HTERT RPE-1 (cell line): ENCODE data around the gene PGLYRP1.

Experiments used
- in situ Hi-C: fragments of 300-500 bp; cut with MboI; formaldehyde crosslinking; loops from 4 replicates; pipeline ENCODE4 v1.14.3; 2020; ENCODE audit warnings: low sequenced_read_pairs

PGLYRP1 gene

DNA sequence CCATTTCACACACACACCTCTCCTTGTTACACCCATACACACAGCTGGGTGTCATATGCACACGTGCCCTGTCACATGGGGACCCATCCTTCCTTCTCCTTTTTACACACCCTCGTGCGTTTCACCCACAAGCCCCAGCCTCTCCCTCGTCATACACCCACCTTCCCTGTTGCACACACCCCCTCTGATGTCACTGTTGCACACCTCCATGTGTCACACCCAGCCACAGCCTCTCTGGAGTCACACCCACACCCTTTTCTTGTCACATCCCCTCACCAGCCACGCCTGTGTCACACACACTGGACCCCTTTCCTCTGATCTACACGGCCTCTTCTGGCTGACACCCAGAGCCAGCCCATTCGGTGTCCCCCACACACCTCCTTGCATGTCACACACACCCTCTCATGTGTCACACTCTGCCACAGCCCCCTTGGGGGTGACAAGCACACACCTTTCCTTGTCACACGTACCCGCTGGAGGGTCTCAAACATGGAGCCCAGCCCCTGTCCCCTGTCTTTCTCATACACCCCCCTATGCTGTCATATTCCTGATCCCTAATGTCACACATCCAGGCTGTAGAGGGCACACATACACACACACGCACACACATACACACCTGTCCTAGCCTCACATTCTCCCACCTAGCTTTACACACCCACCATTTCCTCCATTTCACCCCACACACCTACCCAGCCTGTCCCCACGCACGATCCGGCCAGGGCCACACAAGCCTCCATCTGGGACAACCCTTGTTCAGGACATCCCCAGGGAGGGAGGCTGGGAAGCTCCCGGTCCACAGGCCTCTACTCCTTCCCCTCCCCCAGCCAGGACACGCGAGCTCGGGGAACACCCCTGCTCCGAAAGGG, 50.5 kb downstream of the PGLYRP1 start:
- in situ Hi-C loops = no loop called here

DNA sequence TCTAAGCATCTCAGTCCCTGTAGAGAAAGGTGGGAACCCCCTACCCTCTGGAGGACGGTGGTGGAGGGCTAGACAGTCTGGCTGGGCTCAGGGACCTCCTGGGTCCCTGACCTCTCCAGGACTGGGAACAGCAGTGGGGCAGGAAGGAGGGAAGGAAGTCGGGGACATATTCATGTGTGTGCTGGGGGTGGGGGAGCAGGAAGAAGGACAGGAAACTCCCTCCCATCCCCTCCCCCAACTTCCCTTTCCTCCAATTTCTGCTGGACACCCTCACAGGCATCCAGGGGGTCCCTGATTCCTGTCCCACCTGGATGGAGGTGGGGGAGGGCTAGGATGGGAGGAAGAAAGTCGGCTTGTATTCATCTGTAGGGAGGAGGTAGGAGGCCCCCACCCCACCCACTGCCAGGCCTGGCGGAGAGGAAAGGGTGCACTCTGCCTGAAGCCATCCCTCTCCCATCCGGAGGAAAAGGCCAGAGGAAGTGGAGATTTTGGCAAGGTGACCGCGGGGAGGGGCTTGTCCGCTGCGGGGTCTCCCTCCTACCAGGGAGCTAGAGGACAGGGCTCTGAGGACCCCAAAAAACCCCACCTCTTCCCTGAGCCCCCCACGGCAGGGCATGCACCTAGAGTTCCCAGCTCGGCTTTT, 51.5 kb downstream of the PGLYRP1 start:
- in situ Hi-C loops = no loop called here

DNA sequence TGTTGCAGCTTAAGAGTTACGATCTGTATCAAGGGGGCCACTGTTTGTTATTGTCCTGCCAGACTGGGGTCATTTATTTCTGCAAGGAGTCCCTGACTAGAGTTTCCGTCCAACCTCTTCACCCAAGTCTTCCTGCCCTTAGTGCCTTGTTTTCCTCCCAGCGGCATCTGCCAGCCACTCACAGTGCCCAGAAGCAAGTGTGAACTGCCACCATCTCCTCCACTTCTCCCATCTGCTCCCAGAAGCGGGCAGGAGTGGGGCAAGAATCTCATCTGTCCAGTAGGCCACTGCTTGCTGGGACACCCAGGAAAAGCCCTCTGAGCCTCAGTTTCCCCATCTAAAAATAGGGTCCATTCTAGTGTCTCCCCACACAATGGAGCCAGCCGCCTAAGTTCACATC, 53.2 kb downstream of the PGLYRP1 start:
- in situ Hi-C loops = no loop called here
